ENCODE measurements around the gene PAFAH2.
A peak's percentile ranks its signal among the peaks of the same experiment; 100 is the strongest.

Gene PAFAH2

DNA sequence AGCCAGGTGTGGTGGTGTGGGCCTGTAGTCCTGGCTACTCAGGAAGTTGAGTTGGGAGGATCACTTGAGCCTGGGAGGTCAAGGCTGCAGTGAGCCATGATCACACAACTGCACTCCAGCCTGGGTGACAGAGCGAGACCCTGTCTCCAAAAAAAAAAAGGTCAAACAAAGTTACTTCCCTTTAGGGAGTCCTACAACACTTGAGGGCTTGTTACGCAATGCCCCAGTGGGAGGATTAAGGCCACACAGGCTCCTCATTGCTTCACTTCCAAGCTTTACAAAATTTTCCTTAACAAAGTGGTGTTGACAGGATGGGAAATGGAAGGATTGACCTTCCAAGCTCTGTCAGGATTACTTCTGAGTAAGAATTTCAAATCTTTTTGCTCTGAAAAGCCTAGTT lies 17.5 kb upstream of the PAFAH2 start:
- no peak for DNase-seq (ENCODE audit: insufficient read length, low spot score)
- no peak for FAIRE-seq

DNA sequence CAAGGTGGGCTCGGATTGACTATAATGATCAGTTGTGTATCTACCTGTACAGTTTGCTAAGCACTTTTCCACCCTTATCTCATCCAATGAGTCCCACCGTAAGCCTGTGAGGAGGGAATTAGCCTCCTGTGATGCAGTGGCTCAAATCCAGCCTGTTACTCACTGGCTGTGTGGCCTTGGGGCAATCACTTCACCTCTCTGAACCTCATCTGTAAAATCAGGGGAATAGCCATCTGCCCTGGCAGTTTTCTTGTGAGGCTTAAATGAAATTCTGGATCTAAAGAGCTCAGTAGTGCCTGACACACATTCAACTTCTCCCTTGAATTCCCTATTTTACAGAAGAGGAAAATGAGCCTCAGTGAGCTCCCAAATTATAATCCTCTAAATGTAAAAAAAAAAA lies 16.3 kb upstream of the PAFAH2 start:
- DNase-seq (ENCODE audit: insufficient read length, low spot score), result no peak
- no peak for FAIRE-seq

DNA sequence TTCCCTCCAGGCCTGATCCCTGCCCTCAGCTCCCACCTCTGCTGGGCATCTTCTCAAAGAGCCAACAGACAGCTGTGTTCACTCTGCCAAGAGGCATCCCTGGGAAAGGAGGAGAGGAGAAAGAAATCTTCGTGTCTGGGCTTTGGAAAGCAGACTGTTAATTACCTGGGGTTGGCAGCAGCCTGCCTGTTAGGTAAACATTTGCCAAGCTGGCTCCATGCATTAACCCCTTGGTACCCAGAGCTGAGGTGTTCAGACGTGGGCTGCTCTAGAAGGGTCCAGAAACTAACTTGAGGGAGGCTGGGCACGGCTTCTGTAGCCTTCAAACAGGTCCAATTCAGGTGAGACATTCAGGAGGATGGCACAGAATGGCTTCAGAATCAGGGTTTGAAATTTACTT lies 15.0 kb upstream of the PAFAH2 start:
- no peak for DNase-seq (ENCODE audit: insufficient read length, low spot score)
- FAIRE-seq, result no peak

DNA sequence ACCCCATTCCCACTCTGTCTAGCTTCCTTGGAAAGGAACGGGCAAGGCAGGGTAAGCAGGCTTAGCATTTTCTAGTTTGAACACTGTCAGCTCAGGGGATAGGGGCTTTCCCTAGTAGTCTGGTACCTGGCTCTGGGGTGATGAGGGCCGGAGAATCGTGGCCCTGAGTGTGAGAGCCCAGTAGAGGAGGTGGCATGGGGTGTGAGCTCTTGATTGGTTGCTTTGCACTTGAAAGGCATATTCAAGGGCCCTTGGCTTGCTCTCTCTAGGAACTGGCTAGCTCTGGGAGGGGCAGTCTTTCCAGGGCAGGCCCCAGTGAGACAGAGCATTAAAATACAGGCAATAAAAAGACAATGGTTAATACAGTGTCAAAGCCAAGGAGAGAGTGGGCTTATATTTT lies 13.0 kb upstream of the PAFAH2 start:
- FAIRE-seq, result no peak
- no peak for DNase-seq (ENCODE audit: insufficient read length, low spot score)

DNA sequence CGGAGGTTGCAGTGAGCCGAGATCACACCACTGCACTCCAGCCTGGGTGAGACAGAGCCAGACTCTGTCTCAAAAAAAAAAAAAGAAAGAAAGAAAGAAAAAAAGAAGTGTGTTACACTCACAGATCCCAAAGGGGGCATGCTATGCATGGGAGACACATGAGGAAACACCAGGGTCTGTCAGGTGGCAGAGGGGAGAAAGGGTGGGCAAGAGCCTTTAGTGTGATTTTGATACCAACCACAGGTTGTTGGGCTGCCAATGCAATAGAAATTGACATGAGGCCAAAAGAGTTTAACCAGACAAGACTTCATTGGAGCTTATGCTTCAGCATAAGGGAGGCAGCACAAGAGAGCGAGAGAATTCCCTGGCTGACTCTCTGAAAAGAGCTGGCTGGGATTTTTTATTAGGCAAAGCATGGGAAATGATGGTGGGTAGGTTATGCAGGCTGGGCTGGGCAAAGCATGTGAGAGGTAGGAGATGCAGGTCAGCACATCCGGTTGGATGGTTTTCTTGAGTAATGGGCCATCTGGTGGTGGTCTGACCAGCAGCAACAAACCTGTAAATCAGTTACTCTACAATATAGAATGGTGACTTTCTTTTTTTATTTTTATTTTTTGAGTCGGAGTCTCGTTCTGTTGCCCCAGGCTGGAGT lies 12.1 kb upstream of the PAFAH2 start:
- DNase-seq (ENCODE audit: insufficient read length, low spot score), result no peak
- no peak for FAIRE-seq

DNA sequence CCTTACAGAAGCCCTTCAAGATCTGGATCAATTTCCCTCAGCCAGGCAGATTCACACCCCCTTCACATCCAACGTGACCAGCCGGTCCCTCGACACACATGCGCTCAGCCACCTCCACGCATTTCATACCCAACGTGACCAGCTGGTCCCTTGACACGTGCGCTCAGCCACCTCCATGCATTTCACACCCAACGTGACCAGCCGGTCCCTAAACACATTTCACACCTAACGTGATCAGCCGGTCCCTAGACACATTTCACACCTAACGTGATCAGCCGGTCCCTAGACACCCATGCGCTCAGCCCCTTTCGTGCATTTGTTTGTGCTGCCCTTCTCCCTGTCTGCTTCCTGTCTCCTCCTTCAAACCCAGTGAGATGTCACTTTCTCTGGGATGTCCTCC lies 8.8 kb upstream of the PAFAH2 start:
- no peak for DNase-seq (ENCODE audit: insufficient read length, low spot score)
- FAIRE-seq, result no peak

DNA sequence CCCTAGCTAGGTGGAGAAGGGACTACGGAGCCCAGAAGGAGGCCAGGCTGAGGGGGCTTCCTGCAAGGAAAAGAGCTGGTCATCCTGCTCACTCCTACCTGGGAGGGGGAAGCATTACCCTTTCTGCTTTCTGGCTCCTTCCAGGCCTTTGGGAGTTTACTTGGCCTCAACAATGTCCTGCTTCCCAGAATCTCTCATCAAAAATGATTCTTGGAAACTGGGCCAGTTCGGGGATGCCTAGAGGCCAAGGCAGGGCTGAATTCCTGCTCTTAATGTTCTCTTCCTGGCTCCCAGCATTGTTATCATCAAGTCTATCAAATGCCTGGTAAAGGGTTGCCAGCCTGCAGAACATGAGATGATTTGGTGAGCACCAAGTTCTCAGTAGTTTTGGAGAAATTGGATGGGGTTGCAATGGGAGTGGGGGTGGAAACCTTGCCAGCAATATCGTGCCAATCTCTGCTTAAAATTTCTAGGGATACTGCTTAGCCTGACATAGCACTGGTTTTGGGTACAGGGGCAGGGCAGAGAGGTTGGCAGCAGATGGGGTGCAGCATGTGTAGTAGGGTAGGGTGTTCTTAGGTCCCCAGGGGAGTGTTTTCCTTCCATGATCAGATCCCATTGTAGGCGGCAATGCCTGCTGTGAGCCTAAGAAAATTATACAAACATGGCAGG lies 7.7 kb upstream of the PAFAH2 start:
- no peak for DNase-seq (ENCODE audit: insufficient read length, low spot score)
- no peak for FAIRE-seq

DNA sequence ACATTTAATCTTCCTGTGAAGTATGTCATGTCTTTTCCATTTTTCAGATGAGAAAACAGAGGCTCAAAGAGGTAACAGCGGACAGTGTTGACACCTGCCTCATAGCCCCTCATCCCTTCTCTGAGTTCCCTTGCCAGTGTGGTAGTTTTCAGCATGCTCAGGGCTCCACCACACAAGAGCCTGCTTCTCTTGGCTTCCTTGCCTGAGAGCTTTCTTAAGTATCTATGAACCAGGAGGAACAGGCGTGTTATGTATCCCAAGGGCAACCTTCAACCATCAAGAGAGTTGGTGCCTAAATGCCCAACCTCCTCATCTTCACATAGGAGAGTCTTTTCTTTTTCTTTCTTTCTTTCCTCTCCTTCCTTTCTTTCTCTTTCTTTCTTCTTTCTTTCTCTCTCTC lies 5.9 kb upstream of the PAFAH2 start:
- FAIRE-seq, result no peak
- DNase-seq (ENCODE audit: insufficient read length, low spot score), result no peak

DNA sequence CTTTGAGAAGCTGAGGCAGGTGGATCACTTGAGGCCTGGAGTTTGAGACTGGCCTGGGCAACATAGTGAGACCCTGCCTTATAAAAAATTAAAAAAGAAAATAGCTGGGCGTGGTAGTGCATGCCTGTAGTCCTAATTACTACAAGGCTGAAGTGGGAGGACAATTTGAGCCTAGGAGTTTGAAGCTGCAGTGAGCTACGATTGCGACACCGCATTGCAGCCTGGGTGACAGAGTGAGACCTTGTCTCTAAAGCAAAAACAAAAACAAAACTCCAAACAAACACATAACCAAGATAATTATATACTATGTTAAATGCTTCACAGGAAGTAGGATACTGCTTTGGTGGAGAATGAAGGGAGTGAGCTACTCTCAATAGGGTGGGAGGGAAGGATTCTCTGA lies 5.4 kb upstream of the PAFAH2 start:
- FAIRE-seq (no peak), DNase-seq (ENCODE audit: insufficient read length, low spot score) (no peak)

DNA sequence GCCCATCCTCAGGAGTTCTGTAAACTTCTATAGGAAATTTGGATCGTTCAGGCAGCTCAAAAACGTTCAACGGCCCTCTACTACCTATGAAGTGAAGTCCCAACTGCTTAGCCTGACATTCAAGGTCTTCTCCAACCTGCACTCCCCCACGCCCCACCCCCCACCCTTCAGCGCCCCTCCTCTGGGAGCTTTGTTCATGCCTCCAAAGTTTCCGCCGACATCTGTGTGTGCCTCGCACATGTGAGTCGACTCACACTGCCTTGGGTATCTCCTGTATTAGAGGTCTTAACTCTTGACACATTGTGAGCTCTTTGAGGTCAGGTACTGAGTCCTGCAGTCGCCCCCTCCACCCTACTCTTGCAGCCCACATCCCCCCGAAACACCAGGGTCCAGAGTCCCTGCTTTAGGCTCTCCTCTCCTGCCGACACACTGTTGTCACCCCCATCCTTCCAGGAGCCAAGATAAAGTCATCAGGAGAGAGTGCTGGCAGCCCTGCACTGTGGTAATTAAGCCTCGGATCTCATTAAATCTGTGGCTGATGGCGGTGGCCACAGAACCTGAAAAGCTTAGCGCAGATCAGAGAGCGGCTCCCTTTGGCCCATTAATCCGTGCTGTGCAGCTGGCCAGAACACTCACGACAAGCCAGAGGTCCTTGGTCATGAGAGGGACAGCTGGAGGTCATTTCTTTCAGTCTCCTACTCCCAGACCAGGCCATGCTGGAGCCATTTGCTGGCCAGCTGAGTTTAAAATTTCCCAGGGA lies 1.4 kb upstream of the PAFAH2 start:
- FAIRE-seq, result no peak
- no peak for DNase-seq (ENCODE audit: insufficient read length, low spot score)

DNA sequence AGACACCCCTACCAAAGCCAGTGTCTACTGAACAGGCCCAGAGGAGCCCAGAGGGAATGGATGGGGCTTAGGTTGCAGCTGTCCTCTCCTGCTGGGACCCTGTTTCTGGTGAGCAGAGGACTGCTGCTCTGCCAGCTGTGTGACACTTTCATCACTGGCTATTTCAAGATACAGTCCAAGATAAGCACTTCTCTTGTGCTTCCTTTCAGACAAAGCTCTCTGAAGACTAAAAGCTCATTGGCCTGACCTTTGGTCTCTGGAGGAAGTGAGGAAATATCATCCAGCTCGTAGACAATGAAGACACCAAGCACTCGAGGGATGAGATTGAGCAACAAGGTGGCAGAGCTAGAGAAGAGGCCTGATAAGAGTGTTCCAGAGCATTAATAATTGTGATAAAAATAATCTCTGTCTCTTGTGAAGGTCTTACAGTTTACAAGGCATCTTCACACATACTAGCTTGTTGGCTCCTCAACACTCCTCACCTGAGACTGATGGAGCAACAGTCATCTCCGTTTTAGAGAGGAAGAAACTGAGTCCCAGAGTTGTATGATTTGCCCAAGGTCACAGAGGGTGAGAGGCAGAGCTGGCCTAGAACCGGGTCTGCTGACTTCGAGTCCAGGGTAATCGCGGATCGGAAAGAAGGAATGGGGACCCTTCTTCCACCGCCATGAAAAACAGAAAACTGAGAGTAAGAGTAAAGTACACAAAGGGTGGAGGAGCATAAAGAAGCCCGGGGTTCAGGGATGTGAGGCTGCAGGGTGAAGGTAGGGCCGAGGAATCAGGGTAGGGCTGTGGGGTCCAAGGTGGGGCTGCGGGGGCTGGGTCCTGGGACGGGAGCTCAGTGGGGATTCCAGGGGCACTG lies 666 bp downstream of the PAFAH2 start:
- FAIRE-seq (peak; percentile 21), DNase-seq (ENCODE audit: insufficient read length, low spot score) (peak; percentile 41)

DNA sequence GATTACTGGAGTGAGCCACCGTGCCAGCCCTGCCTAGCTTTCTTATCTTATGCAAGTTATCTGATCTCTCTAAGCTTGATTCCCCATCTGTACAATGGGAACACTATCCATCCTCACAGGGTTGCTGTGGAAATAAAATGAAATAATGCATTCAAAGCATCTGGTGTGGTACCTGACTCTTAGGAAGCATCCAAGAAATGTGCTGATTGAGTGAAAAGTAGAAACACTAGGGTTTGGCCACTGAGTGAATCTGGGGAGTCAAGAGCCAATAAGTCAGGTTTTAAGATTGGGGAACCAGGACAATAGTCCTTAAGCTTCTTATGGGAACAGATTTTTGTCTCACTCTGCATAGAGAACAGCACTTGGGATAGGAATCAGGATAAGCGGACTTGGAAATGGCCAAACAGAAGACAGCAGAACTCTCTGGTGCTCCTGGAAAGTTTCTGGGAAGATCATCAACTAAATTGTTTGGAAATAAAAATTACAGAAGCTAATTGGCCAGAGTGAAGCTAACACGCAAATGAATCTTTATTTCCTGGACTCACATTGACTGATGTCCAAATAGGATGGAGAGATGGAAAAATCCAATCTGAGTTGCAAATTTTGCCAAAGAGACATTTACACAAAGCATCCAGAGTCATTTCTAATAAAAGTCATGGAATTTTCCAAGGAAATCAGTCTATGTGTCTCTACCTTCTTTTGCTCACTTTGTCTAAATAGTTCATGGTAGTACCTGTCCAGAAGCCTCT lies 3.3 kb downstream of the PAFAH2 start:
- DNase-seq (ENCODE audit: insufficient read length, low spot score) (no peak), FAIRE-seq (no peak)

DNA sequence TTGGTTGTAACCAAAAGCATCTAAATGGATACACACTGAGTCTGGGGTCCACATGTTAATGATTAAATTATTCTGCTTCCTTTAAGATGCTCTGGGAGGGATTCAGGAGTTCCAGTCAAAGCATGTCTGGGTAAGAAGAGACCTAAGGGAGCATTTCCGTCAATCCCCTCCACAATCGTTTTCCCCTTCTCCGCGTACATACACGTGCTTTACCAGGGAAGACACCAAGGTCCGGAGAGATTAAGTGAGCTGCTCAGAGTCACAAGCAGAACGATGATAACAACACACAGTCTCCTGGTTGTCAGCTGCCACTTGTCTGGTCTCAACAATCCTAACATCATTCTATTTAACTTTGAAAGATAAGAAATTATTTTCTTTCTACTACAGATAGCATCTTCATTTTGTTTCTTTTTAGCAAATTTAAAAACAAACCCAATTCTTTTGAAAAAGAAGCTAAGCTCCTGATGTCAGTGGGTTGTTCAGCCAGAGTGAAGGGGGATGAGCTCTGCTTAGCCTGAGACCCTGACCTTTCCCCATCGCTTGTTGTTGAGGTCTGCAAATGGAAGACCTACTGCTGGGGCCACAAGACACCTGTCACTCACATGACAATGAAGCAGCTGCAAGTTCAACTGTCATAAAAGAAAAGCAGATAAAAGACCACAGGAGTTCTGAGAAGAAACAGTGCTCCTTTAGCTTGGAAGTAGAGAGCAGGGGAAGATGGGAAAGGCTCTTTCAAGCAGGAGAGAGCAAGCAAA lies 4.5 kb downstream of the PAFAH2 start:
- FAIRE-seq (no peak), DNase-seq (ENCODE audit: insufficient read length, low spot score) (no peak)

DNA sequence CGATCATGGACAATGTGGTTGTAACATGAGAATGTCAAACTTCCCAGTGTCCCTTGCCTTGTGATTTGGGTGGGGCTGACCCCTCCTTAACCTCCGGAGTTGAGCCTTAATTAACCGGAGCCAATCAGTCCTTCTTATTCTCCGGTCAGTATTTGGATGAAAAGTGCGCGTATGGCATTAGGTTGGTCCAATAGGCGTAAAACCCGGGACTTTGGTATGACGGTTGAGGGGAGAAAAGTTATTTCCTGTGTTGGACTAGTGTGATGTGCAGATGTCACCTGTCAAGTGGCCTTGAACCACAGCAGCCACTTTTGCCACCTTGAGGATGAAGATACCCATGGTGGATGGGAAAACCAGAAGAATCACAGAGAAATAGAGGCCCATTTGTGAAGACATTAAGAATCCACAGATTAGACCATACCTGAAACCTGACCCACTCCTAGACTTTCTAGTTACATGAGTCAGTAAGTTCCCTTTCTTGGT lies 5.1 kb downstream of the PAFAH2 start:
- DNase-seq (ENCODE audit: insufficient read length, low spot score), result no peak
- no peak for FAIRE-seq

DNA sequence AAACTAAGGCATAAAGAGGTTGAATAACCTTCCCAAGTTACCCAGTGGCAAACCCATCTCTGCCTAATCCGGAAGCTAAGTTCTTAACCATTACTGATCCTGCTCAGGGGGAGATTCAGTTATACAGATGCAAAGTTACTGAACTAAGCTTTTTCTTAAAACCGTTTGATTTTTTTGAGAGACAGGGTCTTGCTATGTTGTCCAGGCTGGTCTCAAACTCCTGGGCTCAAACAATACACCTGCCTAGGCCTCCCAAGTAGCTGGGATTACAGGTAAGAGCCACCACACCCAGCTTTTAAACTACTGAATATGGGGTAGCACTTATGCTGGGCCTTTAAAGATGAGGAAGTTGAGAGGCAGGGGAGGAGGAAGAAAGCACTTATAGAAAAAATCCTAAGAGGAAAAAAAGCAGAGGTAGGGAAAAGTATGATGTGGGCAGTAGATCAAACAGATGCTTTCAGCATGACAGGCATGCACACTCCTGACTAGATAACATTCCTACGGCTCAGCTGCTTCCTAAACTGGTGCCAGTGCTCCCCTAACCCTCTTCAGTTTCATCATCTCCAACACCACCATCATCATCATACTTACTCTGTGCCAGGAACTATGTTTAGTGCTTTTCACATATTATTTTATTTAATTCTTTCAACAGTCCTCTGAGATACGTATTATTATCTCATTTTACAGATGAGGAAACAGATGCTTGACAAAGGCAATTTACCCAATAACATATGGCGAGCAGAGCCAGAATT lies 5.8 kb downstream of the PAFAH2 start:
- no peak for DNase-seq (ENCODE audit: insufficient read length, low spot score)

DNA sequence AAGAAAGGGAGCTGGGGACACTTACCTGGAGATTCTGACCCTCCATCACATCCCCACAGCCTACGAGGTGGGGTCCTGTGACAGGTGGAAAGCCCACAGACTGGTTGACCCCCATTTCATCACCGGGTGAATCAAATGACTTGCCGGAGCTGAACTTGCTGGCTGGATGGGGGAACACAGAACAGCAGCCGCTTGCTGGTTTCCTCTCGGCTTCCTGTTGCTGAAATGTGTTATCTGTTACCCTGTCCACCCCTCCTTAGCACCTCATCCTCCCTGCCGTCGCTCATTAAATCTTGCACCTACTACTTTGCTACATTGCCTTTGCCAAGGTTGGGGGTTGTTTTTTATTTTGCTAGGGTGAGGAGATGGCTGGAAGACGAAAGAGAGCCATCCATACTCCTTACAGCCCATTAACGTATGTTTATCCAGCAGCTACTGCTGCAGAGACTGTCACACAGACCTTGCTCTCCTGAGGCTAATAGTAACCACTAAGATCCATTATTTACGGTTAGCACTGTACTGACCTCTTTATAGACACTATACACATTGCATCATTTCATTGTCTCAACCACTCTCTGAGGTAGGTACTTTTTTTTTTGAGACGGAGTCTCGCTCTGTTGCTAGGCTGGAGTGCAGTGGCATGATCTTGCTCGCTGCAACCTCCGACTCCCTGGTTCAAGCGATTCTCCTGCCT lies 7.0 kb downstream of the PAFAH2 start:
- FAIRE-seq (no peak), DNase-seq (ENCODE audit: insufficient read length, low spot score) (no peak)

More for the DNA sequence above, 5.8 kb downstream of the PAFAH2 start:
- no peak for FAIRE-seq

DNA sequence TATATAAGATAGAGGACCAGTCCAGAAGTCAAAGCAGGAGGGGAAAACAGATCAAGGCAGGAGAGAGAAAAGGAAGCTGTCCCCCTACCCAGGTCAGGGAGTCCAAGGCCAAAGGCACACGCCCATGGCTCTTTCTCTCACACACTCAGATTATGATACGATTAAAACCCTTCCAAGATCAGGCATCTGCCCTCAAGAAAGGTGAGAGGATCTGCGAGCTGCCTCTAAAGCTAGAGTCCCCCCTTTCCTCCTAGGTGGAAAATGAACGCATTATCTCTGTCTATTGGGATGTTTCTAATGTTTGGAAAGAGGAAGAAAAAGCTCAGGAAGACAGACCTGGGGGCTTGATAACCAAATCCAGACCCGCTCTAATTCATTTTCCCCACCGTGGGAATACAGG lies 7.6 kb downstream of the PAFAH2 start:
- FAIRE-seq, result no peak
- DNase-seq (ENCODE audit: insufficient read length, low spot score), result no peak

Data from GM19239 (cell line).